ENCODE data around the gene LRRC10. TPM values are rescaled to one million over a fixed set of nuclear protein-coding genes. Genes with fewer than 3 reads are reported as not detected.

The LRRC10 gene
- total and polyA plus RNA-seq, 10 of the 15 experiments (the other 5 are each of a cell fraction or from before 2014, with no cell fraction given), result not detected

DNA sequence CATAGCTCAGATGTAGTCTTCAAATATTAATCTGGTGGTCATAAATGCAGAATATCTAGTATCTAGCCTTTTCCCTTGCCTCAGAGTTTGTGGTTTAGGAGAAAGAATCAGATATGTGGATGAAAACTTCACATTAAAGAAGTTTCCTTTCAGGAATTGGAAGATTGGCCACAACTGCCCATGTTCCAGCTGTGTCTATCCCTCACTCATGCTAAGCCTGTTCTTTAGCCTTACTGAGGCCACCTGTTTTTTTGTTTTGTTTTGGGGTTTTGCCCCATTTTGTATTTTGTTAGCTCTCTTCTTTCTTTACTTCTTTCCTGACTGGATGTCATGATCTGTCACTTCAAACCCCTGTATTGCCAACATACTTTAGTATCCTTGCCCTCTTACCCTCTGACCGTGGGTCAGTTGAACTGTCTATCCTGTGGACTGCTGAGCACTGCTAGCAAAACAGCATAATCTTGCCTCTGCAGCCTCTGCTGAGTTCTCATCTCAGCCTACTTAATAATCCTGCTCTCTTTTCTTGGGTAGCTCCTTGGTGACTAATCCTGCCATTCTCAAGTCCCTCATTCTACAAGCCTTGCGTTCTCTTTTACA, 47.4 kb downstream of the LRRC10 start:
- H2AFZ ChIP-seq (ENCODE audit: control insufficient read depth, low read depth, low read length), result no peak overlapping the region
- RAD21 ChIA-PET (ENCODE audit: unreplicated experiment), result no interaction called here
- no peaks in the 10 kb centered on the region for H4K20me1 ChIP-seq (ENCODE audit: control insufficient read depth, insufficient read depth)
- SMC1A ChIA-PET (ENCODE audit: uncharacterized antibody, unreplicated experiment), result interaction anchor here (1.6 to 1.8 kb wide), 3 partner anchors 7 to 10 kb away, joined by 3 to 6 read pairs (median 4); no protein-coding TSS in a partner anchor
- intact Hi-C loops (cut with micrococcal nuclease; ENCODE audit: unreplicated experiment) (no loop called here), in situ Hi-C loops (cut with MboI) (no loop called here)
- CTCF ChIA-PET, result interaction anchor here (0.7 to 1.9 kb wide), 3 partner anchors 8 to 205 kb away, joined by 4 to 7 read pairs (median 7); no protein-coding TSS in a partner anchor
- WGBS (ENCODE audit: insufficient coverage, insufficient replicate concordance, low lambda C conversion rate, missing lambda C conversion rate), result 96% methylated on average over 2 of the region's 2 CpGs
- no peaks in the 10 kb centered on the region for H3K79me2 ChIP-seq (ENCODE audit: control insufficient read depth, insufficient read depth, low read length)
- POLR2A ChIA-PET, result no interaction called here
- peaks cover 0 to 5% of the 10 kb centered on the region in 2 experiments; a peak in 2 of 4 replicates for H3K36me3 ChIP-seq (ENCODE audit: control insufficient read depth in 2 of 2, insufficient read depth in 2 of 2, low read length in 1 of 2)
- H3K9ac ChIP-seq (ENCODE audit: control insufficient read depth, insufficient read depth, low read length), result no peak overlapping the region
- TF ChIP-seq PAX8 (IDR thresholded peaks at IDR 0.05) (no peak), KLF5 (IDR thresholded peaks at IDR 0.05; ENCODE audit: partially characterized antibody) (no peak), BACH1 (IDR thresholded peaks at IDR 0.05; ENCODE audit: borderline replicate concordance) (no peak), YY1 (IDR thresholded peaks at IDR 0.05; ENCODE audit: low read depth, low read length) (no peak), FOXK2 (IDR thresholded peaks at IDR 0.05) (no peak), MTA2 (IDR thresholded peaks at IDR 0.05; ENCODE audit: low read depth) (no peak), SMC3 (IDR thresholded peaks at IDR 0.05; ENCODE audit: borderline replicate concordance, low read length) (no peak), RCOR1 (conservative IDR thresholded peaks at IDR 0.05; ENCODE audit: low read depth, low read length) (no peak)
- TF ChIP-seq, protein P1, sequence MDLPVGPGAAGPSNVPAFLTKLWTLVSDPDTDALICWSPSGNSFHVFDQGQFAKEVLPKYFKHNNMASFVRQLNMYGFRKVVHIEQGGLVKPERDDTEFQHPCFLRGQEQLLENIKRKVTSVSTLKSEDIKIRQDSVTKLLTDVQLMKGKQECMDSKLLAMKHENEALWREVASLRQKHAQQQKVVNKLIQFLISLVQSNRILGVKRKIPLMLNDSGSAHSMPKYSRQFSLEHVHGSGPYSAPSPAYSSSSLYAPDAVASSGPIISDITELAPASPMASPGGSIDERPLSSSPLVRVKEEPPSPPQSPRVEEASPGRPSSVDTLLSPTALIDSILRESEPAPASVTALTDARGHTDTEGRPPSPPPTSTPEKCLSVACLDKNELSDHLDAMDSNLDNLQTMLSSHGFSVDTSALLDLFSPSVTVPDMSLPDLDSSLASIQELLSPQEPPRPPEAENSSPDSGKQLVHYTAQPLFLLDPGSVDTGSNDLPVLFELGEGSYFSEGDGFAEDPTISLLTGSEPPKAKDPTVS (IDR thresholded peaks at IDR 0.05; ENCODE audit: low read depth, low read length), result no peak
- DNase-seq (ENCODE audit: low read depth, low spot score), result no peak
- no peak overlapping the region for H3K4me3 ChIP-seq
- no peak for ATAC-seq
- BruUV-seq (replicated peaks), result no TSS peak
- H3K9me3 ChIP-seq (replicated peaks; ENCODE audit: control insufficient read depth, insufficient read depth, low read length), result no peaks in the 10 kb centered on the region
- no peaks in the 10 kb centered on the region for H3K27me3 ChIP-seq (replicated peaks in 1 of 2; ENCODE audit: control insufficient read depth in 2 of 2, insufficient read depth in 2 of 2, low read length in 1 of 2)
- no peak overlapping the region for H3K4me2 ChIP-seq (ENCODE audit: control insufficient read depth, insufficient read depth)
- no peak for FAIRE-seq
- no peak overlapping the region for H3K27ac ChIP-seq (ENCODE audit: control insufficient read depth, insufficient read depth)
- no peaks in the 10 kb centered on the region for H3K4me1 ChIP-seq (ENCODE audit: control insufficient read depth, insufficient read depth, low read length)

Small RNAs within 50 kb of the gene (microRNA-seq; reads per million reads assigned to microRNA genes)
- gene MIR3913-1, result not detected
- not detected for gene MIR3913-2

Small RNAs within 50 kb of the gene (small RNA-seq; reads per million reads assigned to genes)
- gene MIR3913-1, result 1.1 reads per million, percentile 37 among the genes with 10 or more reads in this experiment

Other genes with a start within 250 kb of the LRRC10 start
- gene FRS2, start 140.5 kb downstream of the LRRC10 start, total RNA-seq (2014; rRNA removed), result 10.8 and 12.6 TPM in 2 replicates
- gene FRS2, start 140.5 kb downstream of the LRRC10 start, total RNA-seq (2014; rRNA removed; fragmentation: Illumina TruSeq; extraction: Trizol), result 7.0 TPM in 2 replicates
- 8.9 and 9.1 TPM in 2 replicates for gene FRS2, start 140.5 kb downstream of the LRRC10 start, total RNA-seq (2021)
- 13.1 and 18.6 TPM in 2 replicates for gene FRS2, start 140.5 kb downstream of the LRRC10 start, polyA plus RNA-seq (2011; rRNA removed)
- 6.3 and 8.3 TPM in 2 replicates for gene FRS2, start 140.5 kb downstream of the LRRC10 start, polyA plus RNA-seq (2014; fragmentation: Illumina TruSeq; extraction: Trizol)
- gene FRS2, start 140.5 kb downstream of the LRRC10 start, polyA plus RNA-seq (2014; fragmentation: Nextera tagmentation; extraction: Ambion mirVana), result 1 to 10 TPM; 1.1 TPM
- 4.8 and 4.9 TPM in 2 replicates for gene FRS2, start 140.5 kb downstream of the LRRC10 start, polyA plus RNA-seq (2014; rRNA removed)
- gene FRS2, start 140.5 kb downstream of the LRRC10 start, polyA plus RNA-seq (2016; fragmentation: Nextera tagmentation; extraction: Ambion mirVana), result 1 to 10 TPM; 3.4 to 5.4 TPM
- gene CCT2, start 25.4 kb downstream of the LRRC10 start, total RNA-seq (2014; rRNA removed), result 248 and 280 TPM in 2 replicates
- gene CCT2, start 25.4 kb downstream of the LRRC10 start, total RNA-seq (2014; rRNA removed; fragmentation: Illumina TruSeq; extraction: Trizol), result 319 and 342 TPM in 2 replicates
- gene CCT2, start 25.4 kb downstream of the LRRC10 start, total RNA-seq (2021), result 261 and 277 TPM in 2 replicates
- 400 and 468 TPM in 2 replicates for gene CCT2, start 25.4 kb downstream of the LRRC10 start, polyA plus RNA-seq (2011; rRNA removed)
- 295 and 420 TPM in 2 replicates for gene CCT2, start 25.4 kb downstream of the LRRC10 start, polyA plus RNA-seq (2014; fragmentation: Illumina TruSeq; extraction: Trizol)
- 100 to 1,000 TPM; 355 to 374 TPM for gene CCT2, start 25.4 kb downstream of the LRRC10 start, polyA plus RNA-seq (2014; fragmentation: Nextera tagmentation; extraction: Ambion mirVana)
- gene CCT2, start 25.4 kb downstream of the LRRC10 start, polyA plus RNA-seq (2014; rRNA removed), result 214 and 242 TPM in 2 replicates
- gene CCT2, start 25.4 kb downstream of the LRRC10 start, polyA plus RNA-seq (2016; fragmentation: Nextera tagmentation; extraction: Ambion mirVana), result 100 to 1,000 TPM; 417 to 418 TPM
- gene BEST3, start 88.4 kb upstream of the LRRC10 start, total RNA-seq (2014; rRNA removed), result not detected in 2 replicates
- not detected in 2 replicates for gene BEST3, start 88.4 kb upstream of the LRRC10 start, total RNA-seq (2014; rRNA removed; fragmentation: Illumina TruSeq; extraction: Trizol)
- not detected in 2 replicates for gene BEST3, start 88.4 kb upstream of the LRRC10 start, total RNA-seq (2021)
- not detected in 2 replicates for gene BEST3, start 88.4 kb upstream of the LRRC10 start, polyA plus RNA-seq (2011; rRNA removed)
- not detected in 2 replicates for gene BEST3, start 88.4 kb upstream of the LRRC10 start, polyA plus RNA-seq (2014; fragmentation: Illumina TruSeq; extraction: Trizol)
- gene BEST3, start 88.4 kb upstream of the LRRC10 start, polyA plus RNA-seq (2014; fragmentation: Nextera tagmentation; extraction: Ambion mirVana), result not detected
- gene BEST3, start 88.4 kb upstream of the LRRC10 start, polyA plus RNA-seq (2014; rRNA removed), result not detected in 2 replicates
- gene BEST3, start 88.4 kb upstream of the LRRC10 start, polyA plus RNA-seq (2016; fragmentation: Nextera tagmentation; extraction: Ambion mirVana), result not detected
- gene RAB3IP, start 128.0 kb upstream of the LRRC10 start, total RNA-seq (2014; rRNA removed), result 20.8 and 26.5 TPM in 2 replicates
- 32.4 and 32.8 TPM in 2 replicates for gene RAB3IP, start 128.0 kb upstream of the LRRC10 start, total RNA-seq (2014; rRNA removed; fragmentation: Illumina TruSeq; extraction: Trizol)
- gene RAB3IP, start 128.0 kb upstream of the LRRC10 start, total RNA-seq (2021), result 22.7 and 24.3 TPM in 2 replicates
- gene RAB3IP, start 128.0 kb upstream of the LRRC10 start, polyA plus RNA-seq (2011; rRNA removed), result 53.6 and 75.4 TPM in 2 replicates
- gene RAB3IP, start 128.0 kb upstream of the LRRC10 start, polyA plus RNA-seq (2014; fragmentation: Illumina TruSeq; extraction: Trizol), result 27.1 and 45.2 TPM in 2 replicates
- gene RAB3IP, start 128.0 kb upstream of the LRRC10 start, polyA plus RNA-seq (2014; fragmentation: Nextera tagmentation; extraction: Ambion mirVana), result 10 to 100 TPM; 22.4 to 30.9 TPM
- gene RAB3IP, start 128.0 kb upstream of the LRRC10 start, polyA plus RNA-seq (2014; rRNA removed), result 14.6 and 18.8 TPM in 2 replicates
- gene RAB3IP, start 128.0 kb upstream of the LRRC10 start, polyA plus RNA-seq (2016; fragmentation: Nextera tagmentation; extraction: Ambion mirVana), result 10 to 100 TPM; 30.3 to 32.6 TPM
- 0.68 and 0.71 TPM in 2 replicates for gene MYRFL, start 214.3 kb upstream of the LRRC10 start, total RNA-seq (2014; rRNA removed)
- gene MYRFL, start 214.3 kb upstream of the LRRC10 start, total RNA-seq (2014; rRNA removed; fragmentation: Illumina TruSeq; extraction: Trizol), result 0.51 and 0.67 TPM in 2 replicates
- gene MYRFL, start 214.3 kb upstream of the LRRC10 start, total RNA-seq (2021), result 0.38 and 0.72 TPM in 2 replicates
- 1.8 and 2.3 TPM in 2 replicates for gene MYRFL, start 214.3 kb upstream of the LRRC10 start, polyA plus RNA-seq (2011; rRNA removed)
- gene MYRFL, start 214.3 kb upstream of the LRRC10 start, polyA plus RNA-seq (2014; fragmentation: Illumina TruSeq; extraction: Trizol), result 0.90 and 1.5 TPM in 2 replicates
- under 1 TPM; 0.24 to 0.61 TPM for gene MYRFL, start 214.3 kb upstream of the LRRC10 start, polyA plus RNA-seq (2014; fragmentation: Nextera tagmentation; extraction: Ambion mirVana)
- gene MYRFL, start 214.3 kb upstream of the LRRC10 start, polyA plus RNA-seq (2014; rRNA removed), result 0.47 and 0.60 TPM in 2 replicates
- under 1 TPM; 0.62 to 0.67 TPM for gene MYRFL, start 214.3 kb upstream of the LRRC10 start, polyA plus RNA-seq (2016; fragmentation: Nextera tagmentation; extraction: Ambion mirVana)

All from GM12878 (cell line).